GM18909 (cell line): Measurements from ENCODE around the gene ANKFN1.

Experiments used
- ATAC-seq: cut with Tn5 transposase; IDR thresholded peaks from one replicate; pipeline ENCODE4 v1.9.1; 2021; ENCODE audit warnings: mild to moderate bottlenecking; ENCODE audit not compliant: unreplicated experiment, poor library complexity

ANKFN1 gene

GRCh38 chr17:56142325-56142724, 10.9 kb upstream of the ANKFN1 start:
- ATAC-seq = no peak

- ATAC-seq = no peak
Measured at GRCh38 chr17:56142781-56143180, 10.5 kb upstream of the ANKFN1 start.

- no peak for ATAC-seq
Measured at GRCh38 chr17:56144223-56144622, 9.1 kb upstream of the ANKFN1 start.

GRCh38 chr17:56146534-56146933, 6.7 kb upstream of the ANKFN1 start:
- ATAC-seq = no peak

GRCh38 chr17:56148333-56148732, 4.9 kb upstream of the ANKFN1 start:
- ATAC-seq = no peak

- no peak for ATAC-seq
Measured at GRCh38 chr17:56149266-56150036, 3.8 kb upstream of the ANKFN1 start.

GRCh38 chr17:56150649-56151048, 2.6 kb upstream of the ANKFN1 start:
- ATAC-seq = no peak

- ATAC-seq = no peak
Measured at GRCh38 chr17:56157845-56158244, 4.6 kb downstream of the ANKFN1 start.

GRCh38 chr17:56158344-56158743, 5.1 kb downstream of the ANKFN1 start:
- no peak for ATAC-seq

- ATAC-seq = no peak
Measured at GRCh38 chr17:56158915-56159825, 5.9 kb downstream of the ANKFN1 start.

GRCh38 chr17:56159826-56160380, 6.6 kb downstream of the ANKFN1 start:
- no peak for ATAC-seq

- no peak for ATAC-seq
Measured at GRCh38 chr17:56160422-56160821, 7.1 kb downstream of the ANKFN1 start.

GRCh38 chr17:56165072-56165641, 11.9 kb downstream of the ANKFN1 start:
- no peak for ATAC-seq

- no peak for ATAC-seq
Measured at GRCh38 chr17:56167491-56167890, 14.2 kb downstream of the ANKFN1 start.

- ATAC-seq = no peak
Measured at GRCh38 chr17:56169621-56170020, 16.3 kb downstream of the ANKFN1 start.

- no peak for ATAC-seq
Measured at GRCh38 chr17:56171186-56171959, 18.1 kb downstream of the ANKFN1 start.

GRCh38 chr17:56172517-56172982, 19.3 kb downstream of the ANKFN1 start:
- no peak for ATAC-seq

- no peak for ATAC-seq
Measured at GRCh38 chr17:56173026-56173425, 19.8 kb downstream of the ANKFN1 start.

- ATAC-seq = no peak
Measured at GRCh38 chr17:56173958-56174835, 20.9 kb downstream of the ANKFN1 start.
